Measurements from ENCODE around the gene SYT2. TPM values are rescaled to one million over a fixed set of nuclear protein-coding genes. Genes with fewer than 3 reads are reported as not detected.
"Not testable (repeated sequence)": the region's sequence is repeated elsewhere in the genome, so short reads cannot be mapped to it uniquely, and the experiment has no call there.

SYT2 gene
- total RNA-seq, 1 donor from 2014 or later, result 1.1 TPM

- no peak for DNase-seq
Observed at GRCh38 chr1:202642212-202642611, 68.0 kb downstream of the SYT2 start.

GRCh38 chr1:202639500-202639899 lies 70.8 kb downstream of the SYT2 start:
- DNase-seq, result no peak

- DNase-seq, result not testable (repeated sequence)
Observed at GRCh38 chr1:202638701-202639305, 71.5 kb downstream of the SYT2 start.

GRCh38 chr1:202638019-202638700 lies 72.1 kb downstream of the SYT2 start:
- DNase-seq, result no peak

- not testable (repeated sequence) for DNase-seq
Observed at GRCh38 chr1:202637321-202638018, 72.8 kb downstream of the SYT2 start.

- DNase-seq, result not testable (repeated sequence)
Observed at GRCh38 chr1:202636171-202636570, 74.1 kb downstream of the SYT2 start.

- no peak for DNase-seq
Observed at GRCh38 chr1:202632241-202632640, 78.0 kb downstream of the SYT2 start.

GRCh38 chr1:202631076-202631923 lies 79.0 kb downstream of the SYT2 start:
- no peak for DNase-seq

GRCh38 chr1:202630541-202630940 lies 79.7 kb downstream of the SYT2 start:
- DNase-seq, result no peak

GRCh38 chr1:202630096-202630495 lies 80.2 kb downstream of the SYT2 start:
- not testable (repeated sequence) for DNase-seq

- not testable (repeated sequence) for DNase-seq
Observed at GRCh38 chr1:202629257-202629811, 80.9 kb downstream of the SYT2 start.

GRCh38 chr1:202628646-202629215 lies 81.5 kb downstream of the SYT2 start:
- DNase-seq, result no peak

GRCh38 chr1:202627841-202628565 lies 82.3 kb downstream of the SYT2 start:
- no peak for DNase-seq

GRCh38 chr1:202627036-202627435 lies 83.2 kb downstream of the SYT2 start:
- DNase-seq, result not testable (repeated sequence)

GRCh38 chr1:202625416-202626360 lies 84.6 kb downstream of the SYT2 start:
- no peak for DNase-seq

- DNase-seq, result no peak
Observed at GRCh38 chr1:202624781-202625108, 85.5 kb downstream of the SYT2 start.

- no peak for DNase-seq
Observed at GRCh38 chr1:202624088-202624780, 86.0 kb downstream of the SYT2 start.

GRCh38 chr1:202623476-202623875 lies 86.8 kb downstream of the SYT2 start:
- DNase-seq, result not testable (repeated sequence)

- DNase-seq, result no peak
Observed at GRCh38 chr1:202623075-202623474, 87.2 kb downstream of the SYT2 start.
